GM19395 (cell line): ENCODE data around the gene JOSD2.

ENCODE experiments used
- ATAC-seq: cut with Tn5 transposase; IDR thresholded peaks from one replicate; pipeline ENCODE4 v1.9.1; 2021; ENCODE audit warnings: mild to moderate bottlenecking, moderate library complexity; ENCODE audit not compliant: unreplicated experiment

JOSD2 gene

GRCh38 chr19:50514346-50515167 lies 3.6 kb upstream of the JOSD2 start:
- no peak for ATAC-seq

- no peak for ATAC-seq
Measured at GRCh38 chr19:50513746-50514345, 2.9 kb upstream of the JOSD2 start, which contains the start of gene ASPDH. TSS of gene ASPDH (minus strand) at chr19:50513913. CDS start at chr19:50513823, 90 bp downstream.

DNA sequence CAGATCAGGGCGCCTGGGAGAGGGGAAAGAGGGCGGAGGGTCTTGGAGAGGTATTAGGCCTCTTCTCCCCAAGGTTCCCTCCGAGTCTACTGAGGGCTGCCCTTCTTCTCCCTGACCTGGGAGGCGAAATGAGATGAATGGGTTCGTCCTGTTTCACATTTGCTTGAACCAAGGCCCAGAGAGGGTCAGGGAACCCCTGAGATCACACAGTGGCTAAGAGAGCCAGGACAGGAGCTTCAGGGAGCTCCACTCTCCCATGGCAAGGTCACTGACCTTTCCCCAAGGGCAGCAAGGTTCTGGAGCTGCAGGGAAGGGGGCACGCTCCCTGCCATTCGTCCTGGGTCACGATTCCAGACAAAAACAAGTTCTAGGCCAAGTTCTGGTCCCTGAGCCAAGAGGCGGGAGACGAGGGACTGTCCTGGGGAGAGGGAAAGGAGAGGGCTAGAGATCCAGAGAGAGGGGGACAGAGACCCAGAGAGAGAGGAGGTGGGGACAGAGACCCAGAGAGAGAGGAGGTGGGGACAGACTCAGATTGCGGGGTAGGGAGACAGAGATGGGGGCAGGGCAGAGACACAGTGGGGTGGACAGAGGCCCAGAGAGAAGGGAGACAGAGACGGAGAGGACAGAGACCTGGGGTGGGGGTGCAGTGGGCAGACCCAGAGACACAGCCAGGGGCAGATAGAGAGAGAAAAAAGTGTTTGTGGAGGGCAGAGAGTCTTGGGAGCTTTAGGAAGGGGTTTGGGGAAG lies 2.2 kb upstream of the JOSD2 start:
- no peak for ATAC-seq

- ATAC-seq, result no peak
Measured at GRCh38 chr19:50512112-50512998, 1.4 kb upstream of the JOSD2 start.

DNA sequence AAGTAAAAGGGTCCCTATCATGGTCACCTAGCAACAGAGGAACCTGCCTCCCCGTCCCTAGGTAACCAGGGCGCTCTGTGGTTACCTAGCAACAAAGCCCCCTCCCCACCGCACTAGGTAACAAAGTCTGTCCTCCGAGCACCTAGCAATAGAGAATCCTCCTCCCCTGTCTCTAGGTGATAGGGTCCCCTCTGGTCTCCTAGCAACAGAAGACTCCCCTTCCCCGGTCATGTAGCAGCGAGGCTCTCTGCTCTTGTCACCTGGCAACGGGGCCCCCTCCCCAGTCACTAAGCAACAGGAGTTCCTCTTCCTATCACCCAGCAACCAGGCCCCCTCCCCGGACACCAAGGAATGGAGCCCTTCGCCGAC lies 307 bp downstream of the JOSD2 start:
- no peak for ATAC-seq

GRCh38 chr19:50510121-50510670 lies 795 bp downstream of the JOSD2 start:
- no peak for ATAC-seq

DNA sequence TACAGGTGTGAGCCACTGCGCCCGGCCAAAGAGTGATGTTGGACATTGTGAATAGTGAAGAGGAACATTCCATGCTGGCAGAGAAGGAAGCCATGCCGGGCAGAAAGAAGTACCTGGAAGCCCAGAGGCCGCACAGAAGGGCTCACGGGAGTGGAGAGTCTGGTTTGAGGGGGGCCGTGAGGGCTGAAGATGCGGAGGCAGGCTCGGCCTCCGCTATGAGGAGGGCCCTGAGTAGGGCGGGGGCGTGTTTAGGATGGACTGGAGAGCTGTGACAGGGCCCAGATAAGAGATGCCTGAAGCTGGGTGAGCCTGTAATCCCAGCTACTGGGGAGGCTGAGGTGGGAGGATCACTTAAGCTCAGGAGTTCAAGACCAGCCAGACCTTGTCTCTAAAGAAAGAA lies 1.6 kb downstream of the JOSD2 start:
- no peak for ATAC-seq

GRCh38 chr19:50508843-50509190 lies 2.2 kb downstream of the JOSD2 start:
- no peak for ATAC-seq

- ATAC-seq, result no peak
Measured at GRCh38 chr19:50507376-50507775, 3.6 kb downstream of the JOSD2 start.

DNA sequence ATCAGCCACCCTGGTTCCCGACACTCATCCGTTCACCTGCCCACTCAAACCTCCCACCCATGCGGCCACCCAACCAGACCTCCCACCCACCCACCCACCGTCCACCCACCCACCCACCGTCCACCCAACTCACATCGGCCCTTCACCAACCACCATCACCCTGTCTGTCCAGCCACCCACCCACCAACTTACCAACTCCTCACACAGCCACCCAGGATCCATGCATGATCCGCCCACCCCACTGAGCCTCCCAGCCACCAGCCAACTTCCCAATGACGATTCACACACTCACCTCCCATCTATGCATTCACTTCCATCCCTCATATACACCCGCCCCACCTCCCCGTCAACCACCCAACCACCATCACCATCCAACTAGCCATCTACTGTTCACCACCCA lies 4.3 kb downstream of the JOSD2 start:
- ATAC-seq, result no peak

- no peak for ATAC-seq
Measured at GRCh38 chr19:50505856-50506611, 5.0 kb downstream of the JOSD2 start.

- ATAC-seq, result no peak
Measured at GRCh38 chr19:50501568-50502475, 9.2 kb downstream of the JOSD2 start.

GRCh38 chr19:50501186-50501567 lies 9.8 kb downstream of the JOSD2 start:
- ATAC-seq, result no peak

DNA sequence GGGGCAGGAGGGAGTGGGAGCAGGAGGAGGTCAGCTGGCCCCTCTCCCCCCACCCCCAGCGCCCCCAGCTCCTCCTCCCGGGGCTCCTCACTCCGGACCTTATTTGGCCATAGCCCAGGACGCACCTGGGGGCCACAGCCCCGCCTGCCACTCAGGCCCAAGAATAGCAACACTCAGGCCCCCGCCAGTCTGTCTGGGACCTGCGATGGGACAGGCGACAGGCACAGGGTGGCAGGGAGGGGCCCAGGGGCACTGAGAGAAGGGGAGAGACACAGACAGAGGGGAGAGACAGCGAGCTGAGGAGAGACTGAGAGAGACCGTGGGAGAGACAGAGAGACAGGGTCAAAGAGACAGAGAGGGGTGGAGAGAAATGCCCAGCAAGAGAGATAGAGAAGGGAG lies 10.2 kb downstream of the JOSD2 start:
- ATAC-seq, result no peak

GRCh38 chr19:50500060-50500752 lies 10.8 kb downstream of the JOSD2 start:
- ATAC-seq, result no peak

- ATAC-seq, result no peak
Measured at GRCh38 chr19:50498219-50499056, 12.6 kb downstream of the JOSD2 start.

DNA sequence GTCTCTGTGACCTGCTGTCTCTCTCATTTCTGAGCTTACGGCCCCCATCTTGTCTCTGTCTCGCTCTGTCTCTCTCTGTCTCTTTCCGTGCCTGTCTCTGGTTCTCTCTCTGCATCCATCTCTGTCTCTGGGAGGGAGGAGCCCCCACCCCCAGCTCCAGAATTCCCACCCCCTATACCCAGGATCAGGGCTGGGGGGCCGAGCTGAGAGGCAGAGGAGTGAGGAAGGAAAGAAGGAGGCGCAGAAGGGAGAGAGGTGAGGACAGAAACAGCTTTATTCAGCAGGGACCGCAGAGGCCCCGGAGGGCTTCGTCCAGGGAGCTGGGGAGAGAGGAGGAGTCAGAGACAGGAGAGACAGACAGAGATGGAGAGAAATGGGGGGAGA lies 14.0 kb downstream of the JOSD2 start:
- no peak for ATAC-seq
